Activated CD4-positive, alpha-beta memory T cell treated with anti-CD3 and anti-CD28 coated beads, Interleukin-2, amount 10 ng/mL, durations not matched to agents 7 days and 5 days (primary cell): ENCODE results near the gene ELOVL2. TPM values are rescaled to one million over a fixed set of nuclear protein-coding genes. Genes with fewer than 3 reads are reported as not detected.
"Not testable (repeated sequence)": the region's sequence is repeated elsewhere in the genome, so short reads cannot be mapped to it uniquely, and the experiment has no call there.

Experiments
- CTCF ChIA-PET: fragments of 350-600 bp; sonication (Branson Sonifier 250); formaldehyde crosslinking; loops from one replicate; lab custom pipeline; 2021; ENCODE audit warnings: antibody characterized with exemption, inconsistent platforms; lab: Charles Lee
- POLR2A ChIA-PET: fragments of 350-600 bp; sonication (Branson Sonifier 250); formaldehyde crosslinking; loops from one replicate; lab custom pipeline; 2021; ENCODE audit warnings: antibody characterized with exemption; lab: Charles Lee
- DNase-seq: peaks from one replicate; pipeline ENCODE4 v3.0.0-alpha.2; 2020
- H3K27ac Mint-ChIP-seq: one replicate; pipeline ENCODE4 v1.8.0; 2021; ENCODE audit warnings: mild to moderate bottlenecking, mixed read lengths
- H3K27me3 Mint-ChIP-seq: one replicate; pipeline ENCODE4 v1.8.0; 2021; ENCODE audit warnings: mixed read lengths
- H3K36me3 Mint-ChIP-seq: one replicate; pipeline ENCODE4 v1.8.0; 2021; ENCODE audit warnings: low read depth, mixed read lengths
- H3K4me1 Mint-ChIP-seq: one replicate; pipeline ENCODE4 v1.8.0; 2021; ENCODE audit warnings: mixed read lengths
- H3K4me3 Mint-ChIP-seq: one replicate; pipeline ENCODE4 v1.8.0; 2021; ENCODE audit warnings: mild to moderate bottlenecking, mixed read lengths
- H3K9me3 Mint-ChIP-seq: one replicate; pipeline ENCODE4 v1.8.0; 2021; ENCODE audit warnings: mixed read lengths
- total RNA-seq, 2 experiments: library from RNA; stranded (reverse); gene quantifications; one replicate each; pipeline ENCODE4 v1.2.3, GENCODE V29; 2021

ELOVL2 gene
- total RNA-seq, 2 experiments from 2014 or later: not detected

DNA sequence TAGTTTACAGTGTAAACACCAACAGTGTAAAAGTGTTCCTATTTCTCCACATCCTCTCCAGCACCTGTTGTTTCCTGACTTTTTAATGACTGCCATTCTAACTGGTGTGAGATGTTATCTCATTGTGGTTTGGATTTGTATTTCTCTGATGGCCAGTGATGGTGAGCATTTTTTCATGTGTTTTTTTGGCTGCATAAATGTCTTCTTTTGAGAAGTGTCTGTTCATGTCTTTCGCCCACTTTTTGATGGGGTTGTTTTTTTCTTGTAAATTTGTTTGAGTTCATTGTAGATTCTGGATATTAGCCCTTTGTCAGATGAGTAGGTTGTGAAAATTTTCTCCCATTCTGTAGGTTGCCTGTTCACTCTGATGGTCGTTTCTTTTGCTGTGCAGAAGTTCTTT lies 59.1 kb downstream of the ELOVL2 start:
- H3K9me3 Mint-ChIP-seq, POLR2A ChIA-PET, H3K27ac Mint-ChIP-seq, CTCF ChIA-PET, H3K4me3 Mint-ChIP-seq, H3K36me3 Mint-ChIP-seq, H3K4me1 Mint-ChIP-seq, H3K27me3 Mint-ChIP-seq, DNase-seq: not testable (repeated sequence)

DNA sequence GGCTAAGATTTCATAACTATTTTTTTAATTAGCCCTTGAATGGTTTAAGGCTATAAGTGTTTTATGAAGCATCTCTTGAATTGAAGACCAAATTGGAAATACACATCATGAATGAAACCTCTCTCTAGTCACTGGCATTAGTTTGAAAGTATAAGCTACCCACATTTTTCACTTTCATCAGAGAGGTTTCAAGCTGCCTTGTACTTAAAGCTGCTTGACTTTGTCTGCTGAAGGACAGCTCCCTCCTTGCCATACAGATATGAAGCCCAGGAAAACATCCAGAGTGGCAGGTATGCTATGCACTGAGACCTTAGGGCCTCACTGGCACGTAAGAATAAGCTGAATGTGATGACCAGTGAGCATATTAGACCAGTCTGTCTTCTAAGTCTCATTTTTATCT lies 62.7 kb downstream of the ELOVL2 start:
- Mint-ChIP-seq H3K27me3 (peaks cover 6% of the 10 kb centered on the region), H3K9me3 (no peaks in the 10 kb centered on the region), H3K36me3 (no peaks in the 10 kb centered on the region), H3K27ac (no peak overlapping the region), H3K4me1 (no peaks in the 10 kb centered on the region), H3K4me3 (no peak overlapping the region)
- no peak for DNase-seq
- CTCF ChIA-PET: no interaction called here
- POLR2A ChIA-PET: no interaction called here

DNA sequence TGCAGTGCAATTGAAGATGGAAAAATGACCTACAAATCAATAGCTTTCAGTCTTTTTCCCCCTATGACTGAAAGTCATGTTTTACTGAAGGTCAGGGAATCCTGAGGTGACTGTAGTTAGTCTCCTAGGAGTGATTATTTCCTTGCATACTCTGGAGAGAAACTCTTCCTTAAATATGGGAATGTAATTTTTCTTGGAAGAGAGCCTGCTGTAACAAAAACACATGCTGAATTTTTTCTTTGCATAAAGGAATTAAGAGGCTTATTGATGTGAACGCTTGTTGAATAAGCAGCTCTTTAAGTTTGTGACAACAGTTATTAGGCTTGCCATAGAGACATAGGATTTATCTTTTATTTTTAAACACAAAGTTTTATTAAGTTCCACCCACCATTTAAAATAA lies 64.5 kb downstream of the ELOVL2 start:
- Mint-ChIP-seq H3K9me3 (no peaks in the 10 kb centered on the region), H3K27me3 (peaks cover 4% of the 10 kb centered on the region), H3K36me3 (no peaks in the 10 kb centered on the region), H3K4me1 (no peaks in the 10 kb centered on the region), H3K4me3 (no peak overlapping the region), H3K27ac (no peak overlapping the region)
- ChIA-PET POLR2A (no interaction called here), CTCF (no interaction called here)
- DNase-seq: no peak

DNA sequence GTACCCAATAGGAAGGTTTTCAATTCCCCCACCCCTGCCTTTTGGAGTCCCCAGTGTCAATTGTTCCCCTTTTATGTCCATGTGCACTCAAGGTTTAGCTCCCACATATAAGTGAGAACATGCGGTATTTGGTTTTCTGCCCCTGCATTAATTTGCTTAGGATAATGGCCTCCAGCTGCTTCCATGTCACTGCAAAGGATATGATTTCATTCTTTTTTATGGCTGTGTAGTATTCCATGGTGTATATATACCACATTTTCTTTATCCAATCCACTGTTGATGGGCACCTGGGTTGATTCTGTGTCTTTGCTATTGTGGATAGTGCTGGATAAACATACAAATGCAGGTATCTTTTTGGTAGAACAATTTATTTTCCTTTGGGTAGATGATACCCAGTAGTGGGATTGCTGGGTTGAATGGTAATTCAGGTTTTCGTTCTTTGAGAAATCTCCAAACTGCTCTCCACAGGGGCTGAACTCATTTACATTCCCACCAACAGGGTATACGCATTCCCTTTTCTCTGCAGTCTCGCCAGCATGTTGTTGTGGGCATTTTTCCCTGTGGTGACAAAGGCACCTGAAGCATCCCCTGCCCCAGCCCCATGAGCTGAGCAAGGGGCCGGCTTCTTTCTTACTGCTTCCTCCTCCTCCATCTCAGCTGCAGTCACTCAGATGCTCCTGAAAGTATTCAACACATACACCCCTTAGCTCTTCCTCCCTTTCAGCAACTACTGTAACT lies 66.7 kb downstream of the ELOVL2 start:
- POLR2A ChIA-PET: no interaction called here
- Mint-ChIP-seq H3K27me3 (peaks cover 3% of the 10 kb centered on the region), H3K9me3 (no peaks in the 10 kb centered on the region), H3K27ac (no peak overlapping the region), H3K4me1 (no peaks in the 10 kb centered on the region), H3K36me3 (no peaks in the 10 kb centered on the region), H3K4me3 (no peak overlapping the region)
- CTCF ChIA-PET: no interaction called here
- DNase-seq: no peak

DNA sequence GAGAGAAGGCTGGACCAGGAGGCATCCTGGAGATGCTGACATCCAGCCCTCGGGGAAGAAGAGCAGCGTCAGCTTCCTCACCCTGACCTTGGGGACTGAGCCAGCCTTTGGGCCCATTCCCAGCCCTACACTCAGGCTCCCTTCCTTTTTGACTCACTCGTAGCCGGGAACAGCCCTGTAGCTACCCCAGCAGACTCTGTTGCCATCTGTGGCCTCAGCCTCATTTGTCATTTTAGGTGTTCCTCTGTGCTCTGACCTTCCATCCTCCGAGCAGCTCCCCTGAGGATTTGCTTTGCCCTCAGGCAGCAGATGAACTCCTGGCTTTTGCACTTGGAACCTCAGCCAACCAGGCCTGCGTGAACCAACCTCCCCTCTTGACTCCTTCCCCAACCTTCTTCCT lies 67.5 kb downstream of the ELOVL2 start:
- H3K36me3 Mint-ChIP-seq: no peaks in the 10 kb centered on the region
- H3K27me3 Mint-ChIP-seq: peaks cover 3% of the 10 kb centered on the region
- no peaks in the 10 kb centered on the region for H3K4me1 Mint-ChIP-seq
- ChIA-PET CTCF (interaction anchor here (1.6 kb wide), 1 partner anchor 22 kb away, joined by 6 read pairs; no protein-coding TSS in a partner anchor), POLR2A (no interaction called here)
- no peak overlapping the region for H3K27ac Mint-ChIP-seq
- H3K9me3 Mint-ChIP-seq: no peaks in the 10 kb centered on the region
- no peak for DNase-seq
- no peak overlapping the region for H3K4me3 Mint-ChIP-seq

DNA sequence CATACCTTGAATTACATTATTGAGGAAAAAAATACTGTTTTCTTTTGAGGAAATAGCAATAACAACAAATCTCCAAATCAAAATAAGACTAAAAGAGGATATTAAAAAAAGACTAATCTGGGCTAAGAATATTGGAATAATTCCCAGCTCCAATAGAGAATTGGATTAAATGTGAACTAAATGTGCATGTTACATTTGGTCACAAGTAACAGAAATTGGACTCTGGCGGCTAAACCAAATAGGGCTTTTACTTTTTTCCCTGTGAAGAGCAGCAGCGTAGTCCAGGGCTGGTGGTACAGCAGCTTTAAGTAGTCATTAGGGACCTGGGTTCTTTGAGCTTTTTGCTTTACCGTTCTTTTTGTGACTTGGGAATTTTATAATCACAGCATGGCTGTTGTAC lies 71.9 kb downstream of the ELOVL2 start:
- no peaks in the 10 kb centered on the region for H3K4me1 Mint-ChIP-seq
- H3K4me3 Mint-ChIP-seq: no peak overlapping the region
- ChIA-PET POLR2A (no interaction called here), CTCF (no interaction called here)
- no peaks in the 10 kb centered on the region for H3K36me3 Mint-ChIP-seq
- H3K27ac Mint-ChIP-seq: no peak overlapping the region
- no peak for DNase-seq
- H3K9me3 Mint-ChIP-seq: no peaks in the 10 kb centered on the region
- peaks cover 14% of the 10 kb centered on the region for H3K27me3 Mint-ChIP-seq

DNA sequence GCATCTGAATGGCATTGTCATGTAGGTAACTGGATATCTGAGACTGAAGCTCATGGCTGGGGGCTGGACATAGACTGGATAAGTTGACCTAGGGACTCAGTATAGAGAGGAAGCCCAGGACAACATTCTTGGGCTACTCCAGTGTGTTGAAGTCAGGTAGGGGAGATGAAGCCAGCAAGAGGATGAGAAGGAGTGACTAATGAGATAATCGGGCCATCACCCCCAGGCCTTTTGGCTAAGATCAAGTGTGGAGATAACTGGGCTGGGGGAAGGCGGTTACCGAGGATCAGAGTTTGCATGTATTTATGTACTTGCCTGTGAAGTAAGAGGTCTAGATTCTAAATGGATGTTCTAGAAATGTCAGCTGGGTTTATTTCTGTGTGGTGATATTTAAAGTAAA lies 73.4 kb downstream of the ELOVL2 start:
- Mint-ChIP-seq H3K4me1 (no peaks in the 10 kb centered on the region), H3K9me3 (no peaks in the 10 kb centered on the region), H3K27ac (no peak overlapping the region), H3K27me3 (peaks cover 14% of the 10 kb centered on the region), H3K36me3 (no peaks in the 10 kb centered on the region), H3K4me3 (no peak overlapping the region)
- POLR2A ChIA-PET: no interaction called here
- CTCF ChIA-PET: no interaction called here
- no peak for DNase-seq

DNA sequence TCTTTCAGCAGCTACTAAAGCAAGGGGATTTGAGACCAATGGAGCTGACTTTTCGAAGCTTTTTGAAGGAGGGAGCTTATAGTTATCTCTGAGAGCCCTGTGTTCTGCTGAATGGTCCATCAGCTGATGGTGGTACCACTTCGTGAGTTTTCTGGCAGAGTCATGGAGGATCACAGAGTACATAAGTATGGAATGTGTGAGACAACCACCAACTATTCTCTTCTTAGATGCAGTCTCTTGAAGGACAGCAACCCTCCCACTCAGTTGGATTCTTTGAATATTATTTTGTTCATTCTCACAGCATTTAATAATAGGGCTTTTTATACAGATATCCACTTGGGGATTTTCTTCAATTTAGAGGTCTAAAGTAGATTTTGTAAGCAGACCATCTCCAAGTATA lies 75.3 kb downstream of the ELOVL2 start:
- Mint-ChIP-seq H3K4me3 (no peak overlapping the region), H3K27me3 (peaks cover 22% of the 10 kb centered on the region), H3K27ac (no peak overlapping the region), H3K4me1 (no peaks in the 10 kb centered on the region), H3K9me3 (no peaks in the 10 kb centered on the region), H3K36me3 (no peaks in the 10 kb centered on the region)
- ChIA-PET POLR2A (no interaction called here), CTCF (interaction anchor here (1.0 kb wide), 1 partner anchor 14 kb away, joined by 3 read pairs; no protein-coding TSS in a partner anchor)
- no peak for DNase-seq

DNA sequence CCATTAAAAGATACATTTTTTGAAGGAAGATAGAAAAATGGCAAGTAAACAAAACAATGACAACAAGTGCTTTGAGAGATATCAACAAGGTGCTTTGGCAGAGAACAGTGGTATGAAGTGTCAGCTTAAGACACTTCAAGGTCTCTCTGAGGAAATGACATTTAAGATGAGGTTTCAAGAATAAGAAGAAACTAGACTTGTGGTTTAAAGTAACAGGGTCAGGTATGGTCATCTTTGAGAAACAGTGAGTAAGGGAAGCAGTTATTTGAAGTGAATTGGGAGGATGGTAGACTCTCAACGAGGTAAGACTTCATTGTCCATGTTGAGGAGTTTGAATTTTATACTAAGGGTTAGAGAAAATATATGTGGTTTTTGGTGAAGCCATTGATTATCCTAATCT lies 79.4 kb downstream of the ELOVL2 start:
- Mint-ChIP-seq H3K4me3 (no peak overlapping the region), H3K36me3 (no peaks in the 10 kb centered on the region), H3K27me3 (peaks cover 26% of the 10 kb centered on the region), H3K9me3 (no peaks in the 10 kb centered on the region), H3K4me1 (no peaks in the 10 kb centered on the region), H3K27ac (no peak overlapping the region)
- POLR2A ChIA-PET: no interaction called here
- no peak for DNase-seq
- CTCF ChIA-PET: no interaction called here

DNA sequence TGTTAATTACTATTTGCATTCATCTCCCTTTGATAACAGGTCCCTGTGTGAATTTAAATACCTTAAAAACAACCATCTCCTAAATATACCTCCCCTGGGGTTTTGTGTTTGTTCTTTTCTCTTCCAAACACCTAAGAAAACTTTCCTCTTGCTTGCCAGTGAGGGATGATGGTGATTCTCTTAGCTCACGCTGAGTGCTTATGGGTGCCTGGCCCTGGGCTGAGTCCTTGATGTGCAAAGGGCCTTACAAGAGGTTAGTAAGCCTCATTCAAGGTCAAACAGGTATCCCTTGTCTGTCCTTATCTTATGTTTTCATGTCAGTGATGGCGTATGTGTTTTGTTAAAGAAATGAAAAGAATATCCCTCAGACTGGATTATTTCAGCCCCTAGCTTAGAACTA lies 81.0 kb downstream of the ELOVL2 start:
- Mint-ChIP-seq H3K36me3 (no peaks in the 10 kb centered on the region), H3K9me3 (no peaks in the 10 kb centered on the region), H3K27me3 (peaks cover 24% of the 10 kb centered on the region), H3K27ac (no peak overlapping the region), H3K4me1 (no peaks in the 10 kb centered on the region), H3K4me3 (no peak overlapping the region)
- ChIA-PET CTCF (interaction anchor here (1.1 kb wide), 1 partner anchor 9 kb away, joined by 5 read pairs; no protein-coding TSS in a partner anchor), POLR2A (no interaction called here)
- DNase-seq: no peak

DNA sequence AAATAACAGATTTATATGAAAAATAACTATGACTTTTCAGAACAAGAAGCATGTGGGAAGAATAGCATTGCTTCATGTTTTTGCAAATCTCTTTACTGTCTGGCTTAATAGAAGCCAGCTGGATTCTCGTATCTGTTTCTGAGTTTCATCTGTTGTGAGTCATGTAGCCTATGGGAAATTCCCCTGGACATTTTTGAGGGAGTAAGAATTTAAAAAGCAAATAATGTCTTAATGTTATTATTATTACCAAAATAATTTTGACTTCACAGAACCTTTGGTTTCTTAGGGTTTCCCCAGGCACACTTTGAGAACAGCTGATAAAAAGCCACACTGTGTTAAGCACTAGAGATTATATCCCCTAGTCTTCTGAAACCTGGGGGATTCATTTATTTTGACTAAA lies 81.4 kb downstream of the ELOVL2 start:
- H3K9me3 Mint-ChIP-seq: no peaks in the 10 kb centered on the region
- no peak overlapping the region for H3K4me3 Mint-ChIP-seq
- ChIA-PET POLR2A (no interaction called here), CTCF (no interaction called here)
- DNase-seq: no peak
- H3K27me3 Mint-ChIP-seq: peaks cover 20% of the 10 kb centered on the region
- no peaks in the 10 kb centered on the region for H3K4me1 Mint-ChIP-seq
- no peak overlapping the region for H3K27ac Mint-ChIP-seq
- no peaks in the 10 kb centered on the region for H3K36me3 Mint-ChIP-seq

DNA sequence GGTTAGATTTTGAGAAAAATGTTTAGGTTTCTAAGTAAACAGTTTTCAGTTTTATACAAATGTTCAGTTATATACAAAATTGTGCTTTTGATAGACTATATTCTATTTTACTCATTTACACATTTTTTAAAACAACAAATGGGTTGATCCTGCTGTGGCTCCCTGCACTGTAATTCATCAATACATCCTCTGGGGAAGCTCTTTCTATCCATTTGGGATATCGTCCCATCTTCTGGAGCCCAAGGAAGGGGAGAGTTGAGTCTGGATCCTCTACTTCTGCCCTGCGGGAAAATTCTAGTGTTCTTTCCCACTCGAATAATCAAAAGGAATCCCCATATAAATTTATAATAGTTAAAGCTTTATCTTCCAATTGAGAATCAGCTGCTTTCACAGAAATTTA lies 82.3 kb downstream of the ELOVL2 start:
- DNase-seq: no peak
- ChIA-PET POLR2A (no interaction called here), CTCF (interaction anchor here (1.1 kb wide), 1 partner anchor 8 kb away, joined by 3 read pairs; no protein-coding TSS in a partner anchor)
- no peak overlapping the region for H3K4me3 Mint-ChIP-seq
- no peaks in the 10 kb centered on the region for H3K4me1 Mint-ChIP-seq
- H3K27me3 Mint-ChIP-seq: peaks cover 20% of the 10 kb centered on the region
- H3K36me3 Mint-ChIP-seq: no peaks in the 10 kb centered on the region
- H3K9me3 Mint-ChIP-seq: no peaks in the 10 kb centered on the region
- no peak overlapping the region for H3K27ac Mint-ChIP-seq

DNA sequence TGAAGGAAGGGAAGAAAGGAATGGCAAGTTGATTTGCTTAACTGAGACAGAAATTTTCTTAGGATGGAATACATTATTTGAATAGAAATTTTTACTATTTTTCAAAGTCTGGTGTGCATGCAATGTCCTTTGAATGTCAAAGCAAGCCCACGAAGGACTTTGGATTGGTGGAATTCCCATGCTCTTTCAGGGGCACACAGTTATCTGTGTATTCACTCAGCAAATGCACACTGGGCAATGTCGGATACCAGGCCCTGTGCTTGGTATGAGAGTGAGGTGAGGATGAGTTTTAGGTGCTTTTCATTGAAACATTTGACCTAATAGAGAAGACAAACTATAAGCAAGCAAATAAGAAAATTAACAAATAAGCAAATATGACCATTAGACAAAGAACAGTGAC lies 83.9 kb downstream of the ELOVL2 start:
- Mint-ChIP-seq H3K27me3 (peaks cover 16% of the 10 kb centered on the region), H3K9me3 (no peaks in the 10 kb centered on the region)
- CTCF ChIA-PET: no interaction called here

DNA sequence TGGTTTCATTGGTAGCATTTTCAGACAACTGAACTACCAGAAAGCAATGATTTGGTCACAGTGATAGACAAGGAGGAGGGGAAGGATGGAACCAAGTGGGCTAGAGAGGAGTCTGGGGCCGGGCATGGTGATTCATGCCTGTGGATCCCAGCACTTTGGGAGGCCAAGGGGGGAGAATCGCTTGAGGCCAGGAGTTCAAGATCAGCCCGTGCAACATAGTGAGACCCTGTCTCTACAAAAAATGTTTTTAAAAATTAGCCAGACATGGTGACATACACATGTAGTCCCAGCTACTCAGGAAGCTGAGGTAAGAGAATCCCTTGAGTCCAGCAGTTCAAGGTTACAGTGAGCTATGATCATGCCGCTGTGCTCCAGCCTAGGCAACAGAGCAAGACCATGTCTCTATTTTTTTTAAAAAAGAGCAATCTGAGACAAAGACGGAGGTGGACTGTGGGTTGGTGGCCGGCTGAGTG lies 86.7 kb downstream of the ELOVL2 start:
- H3K4me3 Mint-ChIP-seq: no peak overlapping the region
- POLR2A ChIA-PET: no interaction called here
- H3K27me3 Mint-ChIP-seq: peaks cover 24% of the 10 kb centered on the region
- H3K36me3 Mint-ChIP-seq: no peaks in the 10 kb centered on the region
- H3K27ac Mint-ChIP-seq: no peak overlapping the region
- no peaks in the 10 kb centered on the region for H3K9me3 Mint-ChIP-seq
- H3K4me1 Mint-ChIP-seq: peaks cover 2% of the 10 kb centered on the region
- CTCF ChIA-PET: interaction anchor here (1.0 to 1.1 kb wide), 2 partner anchors 111 to 539 kb away, joined by 4 to 5 read pairs; no protein-coding TSS in a partner anchor
- DNase-seq: no peak

More for the DNA sequence above, 83.9 kb downstream of the ELOVL2 start:
- Mint-ChIP-seq H3K36me3 (no peaks in the 10 kb centered on the region), H3K4me1 (no peaks in the 10 kb centered on the region), H3K27ac (no peak overlapping the region), H3K4me3 (no peak overlapping the region)
- POLR2A ChIA-PET: interaction anchor here (0.6 kb wide), 1 partner anchor 481 kb away, joined by 3 read pairs; no protein-coding TSS in a partner anchor
- no peak for DNase-seq
